Panc1 (cell line): ENCODE data around the gene SLC12A7. TPM values are rescaled to one million over a fixed set of nuclear protein-coding genes. Genes with fewer than 3 reads are reported as not detected.

Experiments used
- ATAC-seq: fragments of 200-7000 bp; cut with Tn5 transposase; 2 replicates; pipeline ENCODE4 v1.9.1; 2020; ENCODE audit warnings: mild to moderate bottlenecking, moderate library complexity
- BruUV-seq: library from RNA; stranded (reverse); fragments of 400-500 nt; replicated peaks from 2 replicates; lab custom pipeline; 2021; lab: Mats Ljungman, UMichigan
- CTCF ChIA-PET: fragments of 300-600 bp; sonication (Branson Sonifier 250); formaldehyde crosslinking; loops from one replicate; lab custom pipeline; 2022; ENCODE audit warnings: antibody characterized with exemption; lab: Charles Lee
- POLR2A ChIA-PET: fragments of 300-600 bp; sonication (Branson Sonifier 250); formaldehyde crosslinking; loops from one replicate; lab custom pipeline; 2022; ENCODE audit warnings: antibody characterized with exemption; lab: Charles Lee
- DNase-seq: peaks from one replicate; pipeline ENCODE4 v3.0.0-alpha.2; 2010; ENCODE audit warnings: low read depth, low spot score
- H3K27ac ChIP-seq: 2 replicates; pipeline ENCODE4 v1.5.1; 2011; ENCODE audit warnings: mild to moderate bottlenecking, low read length, inconsistent platforms
- H3K27me3 ChIP-seq: fragments of 200-500 bp; sonication (Bioruptor generic); 2 replicates; pipeline ENCODE4 v1.6.0; 2014; ENCODE audit warnings: low read length, inconsistent platforms; ENCODE audit not compliant: control insufficient read depth, insufficient read depth
- H3K36me3 ChIP-seq: fragments of 200-500 bp; sonication (Bioruptor generic); 2 replicates; pipeline ENCODE4 v1.5.1; 2014; ENCODE audit warnings: inconsistent platforms, mild to moderate bottlenecking, low read length, moderate library complexity; ENCODE audit not compliant: control insufficient read depth, insufficient read depth
- H3K4me1 ChIP-seq: 2 replicates; pipeline ENCODE4 v1.5.1; 2011; ENCODE audit warnings: inconsistent platforms, mild to moderate bottlenecking, low read length, moderate library complexity; ENCODE audit not compliant: control insufficient read depth, insufficient read depth
- H3K4me3 ChIP-seq, 2 experiments: 2 replicates each; pipeline ENCODE4 v1.5.1; 2011 to 2012; ENCODE audit warnings: low read depth in 2 of 2, low read length in 2 of 2, mild to moderate bottlenecking in 2 of 2, inconsistent platforms in 1 of 2, moderate library complexity in 1 of 2
- H3K9me3 ChIP-seq: fragments of 200-500 bp; sonication (Bioruptor generic); 2 replicates; pipeline ENCODE4 v1.5.1; 2014; ENCODE audit warnings: low read depth, mild to moderate bottlenecking, inconsistent platforms, low read length, moderate library complexity; ENCODE audit not compliant: control insufficient read depth, insufficient read depth
- POLR2AphosphoS5 ChIP-seq: IDR thresholded peaks from 2 replicates; pipeline ENCODE4 v1.6.1; 2012; ENCODE audit warnings: mild to moderate bottlenecking, low read depth, low read length, moderate library complexity
- SIN3A ChIP-seq: IDR thresholded peaks from 2 replicates; pipeline ENCODE4 v1.6.1; 2012; ENCODE audit warnings: low read depth, mild to moderate bottlenecking, low read length, moderate library complexity, borderline replicate concordance; ENCODE audit not compliant: insufficient read depth
- TCF7L2 ChIP-seq: IDR thresholded peaks from 2 replicates; pipeline ENCODE4 v1.6.1; 2011; ENCODE audit warnings: mild to moderate bottlenecking, low read depth, low read length, inconsistent platforms
- in situ Hi-C: cut with HindIII; loops from 2 replicates; pipeline ENCODE4 v1.10.0; 2016; ENCODE audit warnings: low sequenced_read_pairs, low pct_unique_long_range_greater_than_20kb
- intact Hi-C: fragments of 100-400 bp; cut with micrococcal nuclease; formaldehyde crosslinking; loops from one replicate; pipeline ENCODE4 v1.10.0; 2022; ENCODE audit not compliant: unreplicated experiment
- total RNA-seq: library from RNA; stranded (reverse); gene quantifications from one replicate; pipeline ENCODE4 v1.2.1, GENCODE V29; 2021; ENCODE audit not compliant: unreplicated experiment
- TF ChIP-seq, protein P1 (sequence below), 2 experiments: IDR thresholded peaks; 2 replicates each; pipeline ENCODE4 v1.6.1; 2011 to 2012; ENCODE audit warnings: low read depth in 2 of 2, control low read depth in 1 of 2, low read length in 1 of 2, mild to moderate bottlenecking in 1 of 2, moderate library complexity in 1 of 2; ENCODE audit not compliant: insufficient read depth in 1 of 2
- TF ChIP-seq, protein P2 (sequence below): fragments of 450-650 bp; IDR thresholded peaks from 2 replicates; pipeline ENCODE4 v1.5.1; 2017; ENCODE audit warnings: mild to moderate bottlenecking

Gene SLC12A7
- total RNA-seq, 1 experiment from 2014 or later = 297 TPM

DNA sequence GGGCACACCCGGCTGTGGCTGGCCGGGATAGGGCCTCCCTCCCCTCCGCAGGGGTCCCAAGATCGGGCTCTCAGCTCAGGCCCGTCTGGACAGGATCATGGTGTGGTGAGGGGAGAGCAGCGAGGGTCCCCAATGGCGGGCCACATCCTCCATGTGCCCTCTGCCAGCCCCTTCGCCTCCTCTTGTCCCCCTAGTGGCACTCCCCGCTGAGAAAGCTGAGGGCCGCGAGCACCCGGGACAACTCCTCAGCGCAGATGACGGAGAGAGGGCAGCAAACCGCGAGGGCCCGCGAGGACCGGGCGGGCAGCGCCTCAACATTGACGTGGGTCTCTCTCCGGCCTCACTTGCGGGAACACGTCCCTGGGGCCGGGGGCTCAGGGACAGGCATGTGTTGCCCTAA, 78.7 kb downstream of the SLC12A7 start:
- TF ChIP-seq, protein P1, sequence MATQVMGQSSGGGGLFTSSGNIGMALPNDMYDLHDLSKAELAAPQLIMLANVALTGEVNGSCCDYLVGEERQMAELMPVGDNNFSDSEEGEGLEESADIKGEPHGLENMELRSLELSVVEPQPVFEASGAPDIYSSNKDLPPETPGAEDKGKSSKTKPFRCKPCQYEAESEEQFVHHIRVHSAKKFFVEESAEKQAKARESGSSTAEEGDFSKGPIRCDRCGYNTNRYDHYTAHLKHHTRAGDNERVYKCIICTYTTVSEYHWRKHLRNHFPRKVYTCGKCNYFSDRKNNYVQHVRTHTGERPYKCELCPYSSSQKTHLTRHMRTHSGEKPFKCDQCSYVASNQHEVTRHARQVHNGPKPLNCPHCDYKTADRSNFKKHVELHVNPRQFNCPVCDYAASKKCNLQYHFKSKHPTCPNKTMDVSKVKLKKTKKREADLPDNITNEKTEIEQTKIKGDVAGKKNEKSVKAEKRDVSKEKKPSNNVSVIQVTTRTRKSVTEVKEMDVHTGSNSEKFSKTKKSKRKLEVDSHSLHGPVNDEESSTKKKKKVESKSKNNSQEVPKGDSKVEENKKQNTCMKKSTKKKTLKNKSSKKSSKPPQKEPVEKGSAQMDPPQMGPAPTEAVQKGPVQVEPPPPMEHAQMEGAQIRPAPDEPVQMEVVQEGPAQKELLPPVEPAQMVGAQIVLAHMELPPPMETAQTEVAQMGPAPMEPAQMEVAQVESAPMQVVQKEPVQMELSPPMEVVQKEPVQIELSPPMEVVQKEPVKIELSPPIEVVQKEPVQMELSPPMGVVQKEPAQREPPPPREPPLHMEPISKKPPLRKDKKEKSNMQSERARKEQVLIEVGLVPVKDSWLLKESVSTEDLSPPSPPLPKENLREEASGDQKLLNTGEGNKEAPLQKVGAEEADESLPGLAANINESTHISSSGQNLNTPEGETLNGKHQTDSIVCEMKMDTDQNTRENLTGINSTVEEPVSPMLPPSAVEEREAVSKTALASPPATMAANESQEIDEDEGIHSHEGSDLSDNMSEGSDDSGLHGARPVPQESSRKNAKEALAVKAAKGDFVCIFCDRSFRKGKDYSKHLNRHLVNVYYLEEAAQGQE (IDR thresholded peaks at IDR 0.05; ENCODE audit: insufficient read depth in 1 of 2, low read depth in 2 of 2, low read length in 1 of 2) = no peak
- TF ChIP-seq, protein P2, sequence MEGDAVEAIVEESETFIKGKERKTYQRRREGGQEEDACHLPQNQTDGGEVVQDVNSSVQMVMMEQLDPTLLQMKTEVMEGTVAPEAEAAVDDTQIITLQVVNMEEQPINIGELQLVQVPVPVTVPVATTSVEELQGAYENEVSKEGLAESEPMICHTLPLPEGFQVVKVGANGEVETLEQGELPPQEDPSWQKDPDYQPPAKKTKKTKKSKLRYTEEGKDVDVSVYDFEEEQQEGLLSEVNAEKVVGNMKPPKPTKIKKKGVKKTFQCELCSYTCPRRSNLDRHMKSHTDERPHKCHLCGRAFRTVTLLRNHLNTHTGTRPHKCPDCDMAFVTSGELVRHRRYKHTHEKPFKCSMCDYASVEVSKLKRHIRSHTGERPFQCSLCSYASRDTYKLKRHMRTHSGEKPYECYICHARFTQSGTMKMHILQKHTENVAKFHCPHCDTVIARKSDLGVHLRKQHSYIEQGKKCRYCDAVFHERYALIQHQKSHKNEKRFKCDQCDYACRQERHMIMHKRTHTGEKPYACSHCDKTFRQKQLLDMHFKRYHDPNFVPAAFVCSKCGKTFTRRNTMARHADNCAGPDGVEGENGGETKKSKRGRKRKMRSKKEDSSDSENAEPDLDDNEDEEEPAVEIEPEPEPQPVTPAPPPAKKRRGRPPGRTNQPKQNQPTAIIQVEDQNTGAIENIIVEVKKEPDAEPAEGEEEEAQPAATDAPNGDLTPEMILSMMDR = no peak
- TF ChIP-seq POLR2AphosphoS5 (no peak), SIN3A (no peak), TCF7L2 (no peak)
- Histone ChIP-seq H3K4me1 (peaks cover 3% of the 10 kb centered on the region; the same call in 1 of the 2 replicates), H3K36me3 (no peaks in the 10 kb centered on the region), H3K27me3 (no peaks in the 10 kb centered on the region), H3K27ac (no peak overlapping the region), H3K4me3 (no peak overlapping the region), H3K9me3 (no peaks in the 10 kb centered on the region)
- intact Hi-C loops (no loop called here), in situ Hi-C loops (no loop called here)
- DNase-seq = no peak
- POLR2A ChIA-PET = no interaction called here
- CTCF ChIA-PET = no interaction called here
- ATAC-seq = no peak
- no TSS peak for BruUV-seq

DNA sequence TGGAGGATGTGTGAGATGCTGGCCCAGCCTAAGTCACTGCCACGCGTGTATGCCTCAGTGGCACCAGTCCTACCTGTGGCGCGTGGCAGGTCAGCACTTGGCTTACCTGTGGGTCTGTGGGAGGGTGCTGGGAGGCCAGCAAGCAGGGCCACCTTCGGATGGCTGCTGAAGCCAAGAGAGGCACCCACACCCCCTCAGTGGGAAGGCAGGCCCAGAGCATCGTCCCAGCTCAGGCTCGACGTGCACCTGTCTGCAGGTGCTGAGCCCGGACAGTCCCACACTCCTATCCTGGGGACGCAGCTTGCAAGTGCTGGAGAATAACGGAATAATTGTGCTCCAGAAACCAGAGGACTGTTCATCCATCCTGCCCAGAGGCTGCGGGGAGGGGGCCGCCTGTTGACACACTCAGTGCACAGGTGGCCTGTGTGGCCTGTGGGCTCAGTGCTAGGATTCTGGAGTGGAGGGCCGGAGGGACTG, 79.3 kb downstream of the SLC12A7 start:
- ChIA-PET CTCF (no interaction called here), POLR2A (no interaction called here)
- no peaks in the 10 kb centered on the region for H3K9me3 ChIP-seq
- no peak for ATAC-seq
- in situ Hi-C loops = no loop called here
- H3K27ac ChIP-seq = no peak overlapping the region
- intact Hi-C loops = no loop called here
- no peak for DNase-seq
- peaks cover 3% of the 10 kb centered on the region; the same call in 1 of the 2 replicates for H3K4me1 ChIP-seq
- no peak for TF ChIP-seq TCF7L2
- TF ChIP-seq POLR2AphosphoS5 = no peak
- no peak for TF ChIP-seq SIN3A
- TF ChIP-seq, protein P2 = no peak
- TF ChIP-seq, protein P1 (IDR thresholded peaks at IDR 0.05; ENCODE audit: insufficient read depth in 1 of 2, low read depth in 2 of 2, low read length in 1 of 2) = no peak
- no peaks in the 10 kb centered on the region for H3K36me3 ChIP-seq
- BruUV-seq = no TSS peak
- H3K4me3 ChIP-seq = no peak overlapping the region
- no peaks in the 10 kb centered on the region for H3K27me3 ChIP-seq
